Large intestine (tissue), 3 donors: ENCODE results near the gene MRPS31. TPM values are rescaled to one million over a fixed set of nuclear protein-coding genes. Genes with fewer than 3 reads are reported as not detected.

Experiments used
- DNase-seq, 2 donors: peaks; one replicate each; pipeline versions ENCODE4 v3.0.0 to v3.0.0-alpha.2; 2013
- H3K27ac ChIP-seq: one replicate; pipeline ENCODE4 v1.5.1; 2013; ENCODE audit warnings: low read length
- H3K27me3 ChIP-seq: 2 replicates; pipeline ENCODE4 v1.6.1; 2013; ENCODE audit warnings: low read length; ENCODE audit not compliant: control insufficient read depth, insufficient read depth
- H3K36me3 ChIP-seq: 2 replicates; pipeline ENCODE4 v1.6.1; 2013; ENCODE audit warnings: low read length; ENCODE audit not compliant: control insufficient read depth, insufficient read depth
- H3K4me1 ChIP-seq: one replicate; pipeline ENCODE4 v1.6.1; 2013; ENCODE audit warnings: low read length; ENCODE audit not compliant: control insufficient read depth, insufficient read depth
- H3K4me3 ChIP-seq: one replicate; pipeline ENCODE4 v1.5.1; 2013; ENCODE audit warnings: low read length
- H3K9me3 ChIP-seq: one replicate; pipeline ENCODE4 v1.6.1; 2013; ENCODE audit warnings: mild to moderate bottlenecking, low read depth, low read length, moderate library complexity; ENCODE audit not compliant: control insufficient read depth
- WGBS: methylation state at CpG from one replicate; pipeline ENCODE4 v1.1.5; 2013; ENCODE audit warnings: low lambda C conversion rate; ENCODE audit not compliant: insufficient coverage; 5-methylcytosine and 5-hydroxymethylcytosine counted together
- polyA plus RNA-seq: library from polyadenylated mRNA; unstranded; fragments of 120-200 nt; gene quantifications from one replicate; pipeline ENCODE4 v1.2.1, GENCODE V29; 2013

Gene MRPS31
- polyA plus RNA-seq, 1 donor, result 35.2 TPM

- Histone ChIP-seq H3K4me1 (no peaks in the 10 kb centered on the region), H3K9me3 (no peaks in the 10 kb centered on the region), H3K27me3 (peaks cover 2% of the 10 kb centered on the region), H3K4me3 (no peak overlapping the region), H3K27ac (no peak overlapping the region), H3K36me3 (no peaks in the 10 kb centered on the region)
- DNase-seq, result no peak
- 100% methylated on average over 1 of the region's 6 CpGs for WGBS
Measured at GRCh38 chr13:40679480-40679985, 91.5 kb downstream of the MRPS31 start.

Other genes with a start within 250 kb of the MRPS31 start
- 11.2 TPM for gene FOXO1, start 104.5 kb downstream of the MRPS31 start, polyA plus RNA-seq
- gene SLC25A15, start 18.4 kb upstream of the MRPS31 start, polyA plus RNA-seq, result 33.3 TPM
- 87.2 TPM for gene ELF1, start 248.1 kb upstream of the MRPS31 start, polyA plus RNA-seq